ENCODE measurements around the gene KLHL29.

The KLHL29 gene

DNA sequence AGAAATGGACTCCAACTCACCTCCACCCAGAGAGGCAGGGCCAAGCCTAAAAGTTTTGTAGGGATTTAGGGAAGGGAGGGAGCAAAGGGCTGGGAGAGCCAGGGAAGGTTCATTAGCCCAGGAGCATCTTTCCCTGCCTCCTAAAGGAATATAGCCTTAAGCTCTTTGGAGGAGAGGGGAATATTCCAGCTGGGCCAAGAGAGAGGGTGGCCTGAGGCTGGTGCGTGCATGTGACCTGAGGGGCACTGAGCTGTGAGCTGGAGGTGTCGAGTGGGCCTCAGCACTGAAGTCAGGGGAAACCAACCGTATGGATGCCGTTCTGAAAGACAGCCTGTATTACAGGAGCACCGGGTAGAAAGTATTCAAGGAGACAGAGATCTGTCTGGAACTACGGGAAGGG is 112.6 kb downstream of the KLHL29 start:
- no peak for DNase-seq

DNA sequence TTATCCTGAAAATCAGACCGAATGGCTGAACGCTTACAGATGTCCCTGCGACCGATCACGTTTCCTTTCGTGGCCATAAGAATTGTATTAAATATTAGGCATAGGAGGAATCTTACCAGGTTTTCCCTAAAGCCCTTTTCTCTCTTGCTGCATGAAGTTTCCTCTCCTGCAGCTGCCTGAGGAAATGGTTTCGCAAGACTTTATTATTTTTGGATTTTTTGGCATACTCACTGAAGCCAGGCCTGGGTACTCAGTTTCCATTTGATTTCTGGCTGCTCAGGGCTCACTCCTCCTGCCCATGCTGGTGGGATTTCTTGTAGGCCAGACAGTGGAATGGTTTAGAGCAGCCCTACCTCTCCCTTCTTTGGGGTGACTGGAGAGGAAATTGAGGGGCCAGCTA is 114.0 kb downstream of the KLHL29 start:
- DNase-seq: no peak

DNA sequence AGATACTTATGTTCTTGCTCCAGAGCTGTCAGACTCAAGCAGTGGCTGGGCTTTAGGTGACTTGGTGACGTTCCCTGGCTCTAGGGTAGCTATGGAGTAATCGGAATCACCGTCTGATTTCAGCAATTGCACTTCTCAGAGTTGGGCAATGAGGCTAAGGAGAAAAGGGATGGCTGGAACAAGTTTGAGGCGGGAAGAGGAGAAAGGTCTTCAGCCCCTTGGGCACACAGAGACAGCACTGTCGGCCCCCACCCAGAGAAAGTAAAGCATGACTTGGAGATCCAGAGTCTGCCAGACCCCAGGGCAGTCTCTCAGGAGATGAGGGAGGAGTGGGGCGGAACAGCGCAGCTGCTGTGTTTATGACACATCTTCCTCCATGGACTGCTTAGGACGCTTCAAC is 114.5 kb downstream of the KLHL29 start:
- DNase-seq: no peak

DNA sequence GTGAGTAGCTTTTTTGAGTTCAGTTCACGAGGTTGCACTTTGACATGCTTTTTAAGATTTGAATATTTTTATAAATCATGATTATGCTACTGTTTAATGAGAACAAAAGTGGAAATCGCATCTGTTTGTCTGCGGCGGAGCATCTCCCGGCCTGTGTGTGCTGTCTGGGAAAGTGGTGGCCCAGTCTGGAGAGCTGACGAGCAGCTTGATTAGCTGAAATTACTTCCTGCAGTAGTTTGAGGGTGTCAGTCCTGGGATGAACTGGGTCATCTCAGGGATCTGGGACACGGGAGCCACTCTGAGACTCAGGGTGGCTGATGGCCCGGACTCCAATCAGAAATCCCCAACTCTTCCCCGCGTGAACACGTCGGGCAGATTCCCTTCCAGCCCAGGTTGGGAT is 115.9 kb downstream of the KLHL29 start:
- DNase-seq: no peak

DNA sequence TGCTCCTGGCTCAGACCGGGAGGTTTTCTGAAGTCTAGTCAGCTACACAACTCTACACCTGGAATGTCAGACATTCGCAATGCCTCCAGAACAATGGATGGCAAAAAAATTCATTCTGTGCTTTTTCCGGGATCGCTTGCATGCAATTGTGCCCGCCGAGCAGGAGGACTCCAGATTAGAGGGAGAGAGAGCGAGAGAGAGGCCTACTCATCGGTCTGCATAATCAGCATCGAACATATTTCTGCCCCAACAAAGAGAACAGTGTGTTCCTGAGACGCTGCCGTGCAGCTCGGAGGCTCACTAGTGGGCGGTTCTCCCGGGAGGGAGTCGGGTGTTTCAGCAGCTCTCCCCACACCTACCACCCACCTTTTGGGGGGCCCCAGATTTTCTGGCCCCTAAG is 117.1 kb downstream of the KLHL29 start:
- no peak for DNase-seq

DNA sequence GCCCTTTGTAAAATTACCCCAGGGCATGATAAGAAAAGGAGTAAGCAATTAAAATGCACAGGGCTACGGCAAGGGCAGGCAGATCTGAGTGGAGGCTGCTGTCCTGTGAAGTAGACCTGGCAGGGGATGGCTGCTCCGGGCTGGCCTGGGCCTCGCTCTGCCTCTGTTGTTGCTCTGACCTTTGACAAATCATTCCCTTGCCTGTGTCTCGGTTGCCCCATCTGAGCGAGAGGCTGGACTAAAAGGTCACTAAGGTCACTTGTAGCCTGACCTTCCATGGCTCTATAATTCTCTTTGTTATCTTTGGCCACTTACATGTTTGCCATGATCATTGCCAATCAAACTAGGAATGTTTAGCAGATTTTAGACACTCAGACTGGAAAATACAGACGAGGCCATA is 118.1 kb downstream of the KLHL29 start:
- DNase-seq: no peak

DNA sequence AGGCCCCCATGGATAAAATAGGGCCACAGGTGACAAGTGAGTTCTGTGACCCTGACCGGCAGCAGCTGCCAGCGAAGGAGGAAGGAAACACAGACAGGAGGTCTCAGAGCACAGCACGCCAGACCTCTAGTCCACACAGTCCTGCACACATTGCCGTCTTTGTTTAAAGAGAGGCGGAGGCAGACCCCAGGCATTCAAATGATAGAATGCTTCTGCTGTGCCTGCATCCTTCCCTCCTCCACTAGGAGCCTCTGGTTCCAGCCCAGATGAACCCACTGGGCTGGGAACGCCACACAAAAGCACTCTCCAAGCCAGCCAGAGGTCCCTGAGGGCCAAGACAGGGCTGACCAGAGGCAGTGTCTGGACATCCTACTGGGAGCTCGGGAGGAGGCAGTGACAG is 118.7 kb downstream of the KLHL29 start:
- DNase-seq: no peak

DNA sequence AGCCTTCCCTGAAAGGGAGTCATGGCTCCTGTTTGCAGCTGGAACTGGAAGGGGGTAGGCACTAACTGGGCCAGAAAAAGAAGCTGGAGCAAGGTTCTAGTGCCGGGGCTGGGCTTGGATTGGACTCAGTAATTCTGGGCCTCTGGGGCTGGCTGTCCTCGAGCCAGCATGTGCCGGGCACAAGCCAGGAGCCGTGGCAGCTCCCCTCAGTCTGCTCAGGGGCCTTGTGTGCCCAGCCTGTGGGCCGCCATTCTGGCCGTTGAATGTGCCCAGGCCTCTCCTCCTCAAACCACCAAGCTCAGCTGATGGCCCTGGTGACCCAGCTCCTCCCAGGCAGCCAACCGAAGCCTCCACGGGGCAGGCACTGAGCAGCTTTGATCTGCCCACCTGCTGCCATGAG is 119.6 kb downstream of the KLHL29 start:
- no peak for DNase-seq

DNA sequence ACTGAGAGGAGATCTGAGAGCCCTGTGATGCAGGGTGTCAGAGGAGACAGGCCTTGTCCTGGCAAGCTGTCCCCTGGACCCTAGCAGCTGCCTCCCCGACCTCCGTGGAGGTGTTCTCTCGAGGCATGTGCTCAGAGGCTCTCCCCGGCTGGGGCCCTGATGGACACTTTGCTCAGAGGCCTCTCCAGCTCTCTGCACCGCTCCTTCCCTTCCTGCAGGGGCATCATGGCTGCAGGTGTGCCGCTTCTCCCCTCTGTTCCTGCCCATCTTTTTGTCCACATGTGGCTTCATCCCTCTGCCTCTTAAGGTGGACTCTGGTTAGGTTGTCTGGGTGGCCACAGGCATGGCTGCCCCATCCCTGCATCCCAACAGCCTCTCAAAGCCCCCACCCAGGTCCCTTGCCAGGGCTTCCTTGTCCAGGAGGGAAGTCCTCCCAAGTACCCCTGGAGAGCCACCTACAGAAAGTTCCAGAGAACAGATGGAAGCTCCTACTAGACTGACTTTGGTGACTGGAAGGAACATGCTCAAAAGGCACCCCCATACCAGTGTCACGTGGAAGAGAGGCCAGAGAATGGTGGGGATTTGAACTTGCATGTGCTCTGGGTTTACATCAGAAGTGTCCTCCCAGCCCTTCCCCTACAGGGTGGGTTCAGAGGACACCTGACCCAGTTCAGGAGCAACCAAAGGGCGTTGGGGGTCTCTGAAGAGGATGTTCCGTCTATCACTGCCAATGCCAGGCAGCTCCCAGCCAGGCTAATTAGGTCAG is 120.4 kb downstream of the KLHL29 start:
- DNase-seq: no peak

DNA sequence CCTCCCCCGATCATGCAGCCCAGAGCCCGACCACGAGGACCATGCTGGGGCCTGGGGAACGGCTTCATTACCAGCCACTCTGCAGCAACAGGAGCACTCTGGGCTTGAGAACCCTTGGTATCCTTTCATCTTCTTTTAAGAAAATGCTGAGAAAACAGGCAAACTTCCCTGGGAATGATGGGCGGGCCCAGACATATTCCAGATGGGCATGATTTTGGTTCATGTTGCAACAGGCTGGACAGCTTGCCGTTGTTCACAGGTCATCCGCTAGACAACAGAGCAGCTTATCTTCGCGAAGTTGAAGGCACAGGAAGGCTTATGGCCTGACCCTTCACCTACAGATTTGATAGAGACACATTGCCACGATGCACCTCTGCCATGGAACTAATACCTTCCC is 121.0 kb downstream of the KLHL29 start:
- DNase-seq: no peak

DNA sequence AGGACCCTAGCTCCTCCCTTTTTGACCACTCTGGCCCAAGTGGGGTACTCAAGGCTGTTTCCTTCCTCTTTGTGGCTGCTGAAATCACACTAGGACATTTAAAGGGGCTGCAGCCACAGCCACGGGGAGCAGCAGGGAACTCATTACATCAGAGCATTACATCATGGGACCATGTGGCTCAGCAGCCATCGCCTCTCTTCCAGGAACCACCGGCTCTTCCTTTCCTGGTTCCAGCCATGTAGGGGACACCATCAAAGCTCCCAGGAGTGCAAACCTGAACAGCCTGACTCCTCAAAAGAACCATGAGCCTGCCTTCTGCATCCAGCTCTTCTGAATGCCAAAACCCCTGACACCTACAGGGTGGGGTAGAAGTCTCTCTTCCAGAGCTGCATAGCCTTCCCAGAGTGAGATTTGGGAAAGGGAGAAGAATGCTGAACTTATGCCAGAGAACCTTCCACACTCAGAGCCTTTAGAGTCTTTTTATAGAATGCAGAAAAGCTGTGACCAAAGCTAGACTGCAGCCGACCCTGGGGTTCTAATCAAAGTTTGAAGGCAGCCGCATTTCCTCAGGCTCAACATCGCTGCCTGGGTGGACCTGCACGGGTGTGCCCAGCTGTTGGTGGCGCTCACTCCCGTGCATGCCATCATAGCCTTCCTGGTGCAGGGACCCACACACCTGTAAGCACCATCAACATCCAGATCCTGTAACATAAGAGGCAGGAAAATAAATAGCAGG is 121.7 kb downstream of the KLHL29 start:
- no peak for DNase-seq

DNA sequence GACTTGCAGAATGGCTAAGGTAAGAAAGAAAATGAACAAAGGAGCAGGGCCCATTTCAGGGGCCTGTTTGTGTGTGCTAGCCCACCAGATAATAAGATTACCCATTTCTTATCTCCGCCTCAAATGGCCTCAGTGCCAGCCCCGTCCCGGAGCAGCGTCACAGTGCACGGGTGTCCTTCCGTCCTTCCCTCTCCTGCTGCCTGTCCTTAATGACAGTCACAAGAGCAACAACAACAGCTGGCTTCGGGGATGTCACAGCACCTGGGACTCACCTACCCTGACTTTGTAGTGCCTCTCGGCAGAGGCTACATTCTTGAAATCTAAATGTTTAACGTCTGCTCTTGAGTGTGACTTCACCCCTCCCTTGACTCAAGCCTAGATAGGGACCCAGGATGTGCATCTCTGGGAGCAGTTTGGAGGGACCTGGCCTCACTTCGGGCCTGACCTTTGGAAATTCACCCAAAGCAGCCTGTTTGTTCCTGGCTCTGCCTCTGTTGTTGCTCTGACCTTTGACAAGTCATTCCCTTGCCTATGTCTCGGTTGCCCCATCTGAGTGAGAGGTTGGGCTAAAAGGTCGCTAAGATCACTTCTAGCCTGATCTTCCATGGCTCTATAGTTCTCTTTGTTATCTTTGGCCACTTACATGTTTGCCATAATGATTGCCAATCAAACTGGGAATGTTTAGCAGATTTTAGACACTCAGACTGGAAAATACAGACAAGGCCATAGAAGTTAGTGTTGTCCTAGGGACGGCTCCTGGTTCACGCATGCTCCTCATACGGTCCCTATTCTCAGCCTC is 122.5 kb downstream of the KLHL29 start:
- no peak for DNase-seq

DNA sequence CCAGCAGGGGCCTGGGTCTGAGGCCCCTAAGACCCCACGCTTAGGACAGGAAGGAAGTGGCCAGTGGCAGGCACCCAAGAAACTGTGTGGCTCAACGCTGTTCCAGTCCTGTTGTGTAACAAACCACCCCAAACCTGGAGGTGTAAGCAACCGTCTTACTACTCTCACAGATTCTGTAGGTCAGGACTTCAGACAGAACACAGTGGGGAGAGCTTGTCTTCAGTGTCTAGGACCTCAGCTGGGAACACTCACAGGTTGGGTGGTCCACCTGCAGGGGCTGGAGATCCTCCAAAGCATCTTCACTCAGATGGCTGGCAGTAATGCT is 123.0 kb downstream of the KLHL29 start:
- DNase-seq: no peak

DNA sequence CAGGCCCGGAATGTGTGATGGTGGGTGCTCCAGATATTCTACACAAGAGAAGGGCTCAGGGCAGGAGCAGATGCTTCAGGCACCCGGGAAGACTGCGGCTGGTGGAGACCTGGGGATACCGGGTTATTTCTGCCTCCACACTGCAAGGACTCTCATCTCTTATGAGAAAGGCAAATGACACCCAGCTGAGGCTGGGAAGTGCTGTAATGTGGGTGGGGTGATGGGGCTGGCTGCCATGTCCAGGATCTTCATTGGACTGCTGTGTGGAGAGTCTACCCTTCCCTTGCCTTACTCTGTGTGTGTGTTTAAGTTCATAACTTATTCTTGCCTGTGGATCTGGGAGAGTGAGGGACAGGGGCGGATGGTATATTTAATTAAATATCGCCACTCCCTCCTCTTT is 124.1 kb downstream of the KLHL29 start:
- no peak for DNase-seq

DNA sequence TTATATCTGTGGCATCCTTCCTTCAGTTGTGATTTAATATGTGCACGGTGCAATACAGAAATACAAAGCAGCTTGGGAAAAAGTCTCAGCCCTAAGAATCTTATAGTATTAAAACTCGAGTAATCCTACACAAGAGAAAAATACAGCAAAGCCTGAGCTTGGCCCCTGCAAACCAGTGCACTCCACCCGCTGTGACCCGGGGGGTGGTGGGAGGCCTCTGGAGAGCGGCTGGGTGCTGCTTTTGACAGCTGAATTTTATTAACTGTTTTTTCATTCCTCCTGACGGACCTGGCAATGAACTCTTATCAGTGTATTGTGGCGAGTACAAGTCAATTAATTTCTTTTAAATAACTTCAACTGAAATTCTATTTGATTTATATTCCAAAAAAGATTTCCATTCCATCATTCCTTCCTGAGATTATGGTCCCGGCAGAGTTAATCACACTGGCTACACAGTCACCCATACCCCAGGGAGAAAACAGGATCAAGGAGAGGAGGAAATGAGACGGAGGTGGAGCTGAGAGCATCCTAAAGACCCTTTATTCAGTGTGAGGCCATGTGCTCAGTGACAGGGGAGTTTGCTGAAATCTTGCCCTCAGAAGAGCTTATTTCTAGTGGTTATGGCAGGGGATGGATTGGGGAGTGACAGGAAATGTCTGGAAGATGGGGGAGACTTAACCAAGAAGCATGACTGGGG is 124.8 kb downstream of the KLHL29 start:
- no peak for DNase-seq

DNA sequence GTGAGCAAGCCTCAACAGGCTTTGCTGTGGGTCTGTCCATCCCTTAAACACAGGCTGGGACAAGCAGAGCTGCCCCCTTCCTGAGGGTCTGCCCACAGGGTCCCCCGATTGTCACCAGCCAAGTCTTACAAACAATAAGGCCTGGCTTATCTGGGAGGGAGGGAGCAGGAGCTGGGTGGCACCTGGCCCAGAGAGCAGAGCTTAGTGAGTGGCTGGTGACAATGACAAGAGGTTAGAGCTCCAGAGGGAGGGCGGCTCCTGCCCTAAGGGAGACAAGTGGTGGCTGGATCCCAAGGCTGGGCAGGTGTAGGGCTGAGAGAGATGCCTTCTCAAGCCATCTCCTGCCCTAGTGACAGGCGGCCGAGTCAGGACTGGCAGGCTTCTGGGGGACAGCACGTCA is 125.5 kb downstream of the KLHL29 start:
- DNase-seq: no peak

DNA sequence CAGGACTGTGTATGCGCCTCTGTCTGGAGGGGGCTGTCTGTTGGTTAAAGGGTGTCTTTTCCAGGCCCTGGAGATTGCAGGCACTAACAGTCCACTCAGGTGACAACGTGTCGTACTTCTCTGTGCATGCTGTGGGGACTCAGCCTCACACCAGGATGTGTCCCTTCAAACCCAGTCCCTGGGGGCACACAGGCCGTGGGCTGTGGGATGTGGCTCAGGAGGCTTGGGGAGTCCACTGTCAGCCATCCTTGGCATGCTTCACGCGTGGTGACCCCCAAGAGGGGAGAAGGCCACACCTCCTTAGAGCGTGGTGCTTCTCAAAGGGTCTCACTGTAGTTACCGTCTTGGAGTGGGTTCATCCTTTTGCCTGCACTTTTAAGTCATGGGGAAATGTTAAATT is 127.8 kb downstream of the KLHL29 start:
- DNase-seq: no peak

DNA sequence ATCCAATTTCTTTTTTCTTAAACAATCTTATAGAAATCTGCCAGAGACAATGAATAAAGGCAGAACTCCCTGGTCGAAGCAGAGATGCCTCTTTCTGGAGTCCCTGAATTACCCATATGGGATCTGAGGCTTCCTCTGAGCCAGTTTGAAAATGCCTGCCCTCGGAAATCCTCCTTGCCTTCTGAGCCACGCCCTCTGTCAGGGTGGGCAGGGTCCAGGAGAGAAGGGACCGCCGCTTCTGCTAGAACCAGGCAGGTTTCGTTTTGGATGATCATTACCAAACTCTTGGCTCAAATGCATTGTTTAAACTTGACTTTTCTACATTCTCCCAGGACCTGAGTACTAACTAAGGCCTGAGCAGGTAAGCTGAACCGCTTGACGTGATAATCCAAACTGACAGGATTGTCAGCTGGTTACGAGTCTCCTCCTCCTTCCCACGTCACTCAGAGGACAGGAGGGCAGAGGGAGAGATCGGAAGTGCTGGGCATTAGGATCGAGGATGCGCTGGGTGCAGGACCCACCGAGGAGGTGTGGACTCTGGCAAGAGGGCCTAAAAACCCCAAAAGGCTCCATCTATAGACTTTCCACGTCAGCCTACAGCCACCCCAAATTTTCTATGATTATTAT is 128.4 kb downstream of the KLHL29 start:
- DNase-seq: no peak

DNA sequence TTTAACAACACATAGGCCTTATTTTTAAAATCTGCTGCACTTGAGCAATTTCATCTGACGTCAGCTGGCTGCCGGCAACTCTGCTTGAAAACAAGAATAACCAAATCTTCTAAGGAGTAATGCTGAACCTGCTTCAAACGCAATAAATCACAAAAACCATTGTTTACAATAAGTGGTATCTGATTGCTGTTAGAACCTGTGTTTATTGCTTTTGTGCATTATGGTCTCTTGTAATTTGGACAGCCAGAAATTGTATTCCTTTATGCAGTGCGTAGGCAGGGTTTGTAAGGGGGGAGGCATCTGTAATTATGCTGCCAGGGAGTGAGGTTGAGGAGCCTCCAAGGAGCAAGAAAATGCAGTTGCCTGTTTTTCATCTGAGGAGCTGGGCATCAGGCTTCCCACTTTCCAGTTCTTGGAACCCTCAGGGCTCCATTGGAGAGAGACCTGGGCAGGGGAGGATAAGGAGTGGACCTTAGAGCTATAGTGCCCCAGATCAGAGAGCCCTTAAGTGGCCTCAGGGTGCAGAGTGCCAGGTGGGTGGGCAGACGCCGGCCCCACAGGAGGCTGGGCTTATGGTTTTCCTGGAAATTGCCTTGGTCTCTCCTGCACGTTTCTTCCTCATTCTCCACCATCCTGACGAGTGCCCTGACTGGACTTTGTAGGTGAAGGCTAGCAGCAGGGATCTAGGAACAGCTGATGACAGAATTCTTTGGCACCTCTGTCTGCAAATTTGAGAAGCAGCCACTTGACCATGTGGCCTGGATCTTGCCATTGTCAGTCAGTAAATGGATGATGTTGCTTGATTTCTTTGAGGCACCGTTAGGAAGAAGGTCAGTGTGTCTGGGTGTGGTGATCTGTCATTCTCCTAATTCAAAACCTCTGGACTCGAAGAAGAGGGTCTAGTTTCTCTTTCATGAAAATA is 129.2 kb downstream of the KLHL29 start:
- DNase-seq: no peak

DNA sequence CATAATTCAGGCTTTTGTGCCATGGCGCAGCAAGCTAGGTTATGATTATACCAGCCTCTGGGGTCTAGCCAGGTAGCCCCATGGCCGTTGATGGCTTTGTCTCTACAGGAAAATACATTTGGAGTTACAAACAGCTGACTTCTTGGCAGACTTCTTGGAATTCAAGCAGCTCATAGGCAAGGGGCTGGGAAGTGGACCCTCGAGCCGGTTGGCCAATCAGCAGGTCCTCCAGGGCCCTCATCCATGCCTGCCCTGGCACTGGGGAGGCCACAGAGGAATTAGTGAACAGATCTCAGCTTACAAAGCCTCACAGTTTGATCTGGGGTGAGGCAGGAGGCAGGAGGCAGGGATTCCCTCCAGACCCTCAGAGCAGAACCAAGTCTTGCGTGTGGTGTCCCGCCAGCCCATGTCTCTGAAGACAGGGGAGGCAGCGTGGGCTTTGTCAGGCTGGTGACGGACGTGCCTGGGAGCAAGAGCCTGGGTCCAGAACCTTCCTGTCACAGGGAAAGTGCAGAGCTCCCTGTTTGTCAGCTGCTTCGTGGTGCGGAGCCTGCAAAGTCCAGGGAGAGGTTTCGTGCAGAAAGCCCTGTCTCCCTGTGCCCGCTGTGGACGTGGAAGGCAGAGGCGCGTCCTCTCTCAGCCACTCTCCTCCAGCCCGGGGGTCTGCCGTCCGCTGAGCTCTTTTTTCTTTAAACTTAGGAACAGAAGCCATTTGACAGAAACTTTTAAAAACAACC is 131.7 kb downstream of the KLHL29 start:
- DNase-seq: no peak
